HCEC 1CT (cell line): Measurements from ENCODE around the gene SH3PXD2B.
"Not testable (repeated sequence)": the region's sequence is repeated elsewhere in the genome, so short reads cannot be mapped to it uniquely, and the experiment has no call there.

Experiments
- DNase-seq: peaks from one replicate; pipeline ENCODE4 v3.0.0-alpha.2; 2017

Gene SH3PXD2B

GRCh38 chr5:172288465-172288864 lies 165.9 kb downstream of the SH3PXD2B start:
- no peak for DNase-seq

- DNase-seq, result not testable (repeated sequence)
Observed at GRCh38 chr5:172287140-172287539, 167.2 kb downstream of the SH3PXD2B start.

GRCh38 chr5:172285226-172286143 lies 168.8 kb downstream of the SH3PXD2B start:
- DNase-seq, result no peak

GRCh38 chr5:172284611-172284980 lies 169.7 kb downstream of the SH3PXD2B start:
- DNase-seq, result peak; percentile 15

GRCh38 chr5:172283862-172284610 lies 170.3 kb downstream of the SH3PXD2B start:
- peak; percentile 79 for DNase-seq

GRCh38 chr5:172283020-172283861 lies 171.1 kb downstream of the SH3PXD2B start, which contains the start of gene UBTD2:
Gene UBTD2, minus strand, starts transcription at chr5:172283764. Its CDS starts 99 bp downstream, at chr5:172283665.
- DNase-seq, result peak; percentile 85

GRCh38 chr5:172282272-172283019 lies 171.9 kb downstream of the SH3PXD2B start:
- DNase-seq, result peak; percentile 42

GRCh38 chr5:172281346-172281745 lies 173.0 kb downstream of the SH3PXD2B start:
- DNase-seq, result no peak

GRCh38 chr5:172280929-172281328 lies 173.4 kb downstream of the SH3PXD2B start:
- peak; percentile 71 for DNase-seq

GRCh38 chr5:172280317-172280716 lies 174.0 kb downstream of the SH3PXD2B start:
- no peak for DNase-seq

- DNase-seq, result no peak
Observed at GRCh38 chr5:172278356-172278755, 176.0 kb downstream of the SH3PXD2B start.

GRCh38 chr5:172276214-172276613 lies 178.1 kb downstream of the SH3PXD2B start:
- peak; percentile 69 for DNase-seq
